B cell (primary cell): ENCODE results near the gene STAG1. TPM values are rescaled to one million over a fixed set of nuclear protein-coding genes. Genes with fewer than 3 reads are reported as not detected.

Experiments
- ATAC-seq: fragments of 200-7000 bp; cut with Tn5 transposase; one replicate; pipeline ENCODE4 v1.10.0; 2021; ENCODE audit warnings: low read depth, mild to moderate bottlenecking, moderate number of reproducible peaks, moderate library complexity
- CTCF ChIA-PET: fragments of 350-600 bp; sonication (Branson Sonifier 250); formaldehyde crosslinking; loops from one replicate; lab custom pipeline; 2021; ENCODE audit warnings: antibody characterized with exemption, inconsistent platforms; lab: Charles Lee
- POLR2A ChIA-PET: fragments of 350-600 bp; sonication (Branson Sonifier 250); formaldehyde crosslinking; loops from one replicate; lab custom pipeline; 2021; ENCODE audit warnings: antibody characterized with exemption; lab: Charles Lee
- DNase-seq: peaks from one replicate; pipeline ENCODE4 v3.0.0; 2013
- H2AFZ ChIP-seq: 2 replicates; pipeline ENCODE4 v1.6.1; 2012; ENCODE audit warnings: mild to moderate bottlenecking, low read depth, low read length; ENCODE audit not compliant: insufficient read depth, poor library complexity, severe bottlenecking
- H3K27ac ChIP-seq, 2 donors: 1 replicate in 1 of 2; 2 replicates in 1 of 2; pipeline ENCODE4 v1.5.1; 2012 to 2013; ENCODE audit warnings: low read length in 2 of 2, mild to moderate bottlenecking in 2 of 2, moderate library complexity in 1 of 2
- H3K27me3 ChIP-seq, 4 experiments: fragments of 200-600 bp in 1 of 4; sonication (generic) in 1 of 4; replicated peaks in 1 of 4; 1 replicate in 2 of 4; 2 replicates in 2 of 4; pipeline versions ENCODE4 v1.6.1 to v1.7.0; 2013 to 2016; ENCODE audit warnings: low read length in 3 of 4, mild to moderate bottlenecking in 2 of 4, mixed read lengths in 1 of 4, moderate library complexity in 1 of 4; ENCODE audit not compliant: insufficient read depth in 4 of 4, control insufficient read depth in 3 of 4; ENCODE audit errors: control extremely low read depth in 1 of 4
- H3K36me3 ChIP-seq, 2 experiments: replicated peaks in 1 of 2; 1 replicate in 1 of 2; 2 replicates in 1 of 2; pipeline versions ENCODE4 v1.6.1 to v1.7.1; 2013; ENCODE audit warnings: low read length in 1 of 2; ENCODE audit not compliant: insufficient read depth in 2 of 2, control insufficient read depth in 1 of 2; ENCODE audit errors: control extremely low read depth in 1 of 2, extremely low read depth in 1 of 2
- H3K4me1 ChIP-seq, 2 donors: fragments of 200-600 bp in 1 of 2; sonication (generic) in 1 of 2; 1 replicate in 1 of 2; 2 replicates in 1 of 2; pipeline versions ENCODE4 v1.5.1 to v1.6.1; 2013 to 2017; ENCODE audit warnings: low read length in 2 of 2; ENCODE audit not compliant: control insufficient read depth in 2 of 2, insufficient read depth in 2 of 2
- H3K4me2 ChIP-seq: replicated peaks from 2 replicates; pipeline ENCODE3; 2012; ENCODE audit warnings: mild to moderate bottlenecking, low read depth, low read length; ENCODE audit not compliant: poor library complexity, severe bottlenecking
- H3K4me3 ChIP-seq, 5 experiments: fragments of 200-600 bp in 1 of 5; sonication (generic) in 1 of 5; 1 replicate in 3 of 5; 2 replicates in 2 of 5; pipeline versions ENCODE4 v1.5.1 to v1.7.0; 2011 to 2016; ENCODE audit warnings: low read length in 4 of 5, mild to moderate bottlenecking in 4 of 5, low read depth in 2 of 5, control low read depth in 1 of 5, moderate library complexity in 1 of 5; ENCODE audit not compliant: insufficient read depth in 1 of 5; ENCODE audit errors: control extremely low read depth in 1 of 5, extremely low read depth in 1 of 5
- H3K79me2 ChIP-seq: fragments of 200-600 bp; sonication (generic); one replicate; pipeline ENCODE4 v1.6.0; 2016; ENCODE audit warnings: low read length; ENCODE audit not compliant: control insufficient read depth, insufficient read depth
- H3K9ac ChIP-seq: fragments of 200-600 bp; sonication (generic); 2 replicates; pipeline ENCODE4 v1.6.1; 2017; ENCODE audit warnings: mild to moderate bottlenecking, low read length, moderate library complexity
- H3K9me3 ChIP-seq, 3 donors: one replicate each; pipeline versions ENCODE4 v1.6.1 to v1.7.1; 2013; ENCODE audit warnings: low read length in 2 of 3; ENCODE audit not compliant: control insufficient read depth in 2 of 3, insufficient read depth in 1 of 3; ENCODE audit errors: control extremely low read depth in 1 of 3
- H4K20me1 ChIP-seq: 2 replicates; pipeline ENCODE4 v1.6.0; 2012; ENCODE audit warnings: mild to moderate bottlenecking, low read length; ENCODE audit not compliant: insufficient read depth, control insufficient read depth, poor library complexity, severe bottlenecking
- H3K27ac Mint-ChIP-seq: one replicate; pipeline ENCODE4 v1.8.0; 2021; ENCODE audit warnings: mixed read lengths
- H3K27me3 Mint-ChIP-seq: one replicate; pipeline ENCODE4 v1.8.0; 2021; ENCODE audit warnings: mixed read lengths
- H3K4me1 Mint-ChIP-seq: one replicate; pipeline ENCODE4 v1.8.0; 2021; ENCODE audit warnings: mixed read lengths
- H3K4me3 Mint-ChIP-seq: one replicate; pipeline ENCODE4 v1.8.0; 2021; ENCODE audit warnings: mixed read lengths
- H3K9me3 Mint-ChIP-seq: one replicate; pipeline ENCODE4 v1.8.0; 2022; ENCODE audit warnings: mixed read lengths; ENCODE audit not compliant: insufficient read depth
- EZH2 ChIP-seq: IDR thresholded peaks from 2 replicates; pipeline ENCODE4 v1.6.1; 2012; ENCODE audit warnings: borderline replicate concordance, low read depth, mild to moderate bottlenecking, moderate library complexity, low read length; ENCODE audit not compliant: insufficient read depth, poor library complexity, severe bottlenecking
- WGBS: methylation state at CpG from one replicate; pipeline ENCODE4 v1.1.5; 2013; ENCODE audit warnings: missing lambda C conversion rate; ENCODE audit not compliant: insufficient coverage; 5-methylcytosine and 5-hydroxymethylcytosine counted together
- intact Hi-C: fragments of 100-400 bp; cut with micrococcal nuclease; formaldehyde crosslinking; loops from one replicate; pipeline ENCODE4 v1.10.0; 2022
- polyA plus RNA-seq: library from polyadenylated mRNA; depleted of rRNA; stranded (reverse); fragments of >200 nt; gene quantifications from 2 replicates; pipeline ENCODE4 v1.2.3, GENCODE V29; 2012
- total RNA-seq, 2 donors: library from RNA; stranded (reverse); fragments of 120-200 nt in 1 of 2; gene quantifications; 1 replicate in 1 of 2; 2 replicates in 1 of 2; pipeline versions ENCODE4 v1.2.3 to v1.2.4, GENCODE V29; 2013 to 2022
- TF ChIP-seq, protein P1 (sequence below): fragments of 200-600 bp; IDR thresholded peaks from one replicate; pipeline ENCODE4 v1.8.0; 2022; ENCODE audit warnings: antibody characterized with exemption, mild to moderate bottlenecking

STAG1 gene
- total and polyA plus RNA-seq, 2 donors (not counting 1 experiment from before 2014, with no cell fraction given) = 9.2 to 77.0 TPM

- WGBS = no CpG with 5 or more reads among the region's 2 CpGs
- POLR2A ChIA-PET = no interaction called here
- Mint-ChIP-seq H3K27ac (no peak overlapping the region), H3K27me3 (no peaks in the 10 kb centered on the region), H3K9me3 (peaks cover 4% of the 10 kb centered on the region), H3K4me3 (no peak overlapping the region), H3K4me1 (peaks cover 42% of the 10 kb centered on the region)
- Histone ChIP-seq H3K9me3 (peaks cover 0 to 11% (median 0%) of the 10 kb centered on the region in 3 donors), H3K4me3 (no peak overlapping the region), H3K27me3 (no peaks in the 10 kb centered on the region), H3K4me1 (no peaks in the 10 kb centered on the region), H3K36me3 (no peaks in the 10 kb centered on the region), H3K79me2 (peaks cover 92% of the 10 kb centered on the region), H3K9ac (no peak overlapping the region), H3K4me2 (no peak overlapping the region), H4K20me1 (peaks cover 58% of the 10 kb centered on the region), H2AFZ (no peak overlapping the region), H3K27ac (no peak overlapping the region)
- CTCF ChIA-PET = no interaction called here
- intact Hi-C loops = no loop called here
- ATAC-seq (no peak), DNase-seq (no peak)
- TF ChIP-seq, protein P1, sequence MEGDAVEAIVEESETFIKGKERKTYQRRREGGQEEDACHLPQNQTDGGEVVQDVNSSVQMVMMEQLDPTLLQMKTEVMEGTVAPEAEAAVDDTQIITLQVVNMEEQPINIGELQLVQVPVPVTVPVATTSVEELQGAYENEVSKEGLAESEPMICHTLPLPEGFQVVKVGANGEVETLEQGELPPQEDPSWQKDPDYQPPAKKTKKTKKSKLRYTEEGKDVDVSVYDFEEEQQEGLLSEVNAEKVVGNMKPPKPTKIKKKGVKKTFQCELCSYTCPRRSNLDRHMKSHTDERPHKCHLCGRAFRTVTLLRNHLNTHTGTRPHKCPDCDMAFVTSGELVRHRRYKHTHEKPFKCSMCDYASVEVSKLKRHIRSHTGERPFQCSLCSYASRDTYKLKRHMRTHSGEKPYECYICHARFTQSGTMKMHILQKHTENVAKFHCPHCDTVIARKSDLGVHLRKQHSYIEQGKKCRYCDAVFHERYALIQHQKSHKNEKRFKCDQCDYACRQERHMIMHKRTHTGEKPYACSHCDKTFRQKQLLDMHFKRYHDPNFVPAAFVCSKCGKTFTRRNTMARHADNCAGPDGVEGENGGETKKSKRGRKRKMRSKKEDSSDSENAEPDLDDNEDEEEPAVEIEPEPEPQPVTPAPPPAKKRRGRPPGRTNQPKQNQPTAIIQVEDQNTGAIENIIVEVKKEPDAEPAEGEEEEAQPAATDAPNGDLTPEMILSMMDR = no peak
- no peak for TF ChIP-seq EZH2
Measured at GRCh38 chr3:136637176-136637575, 115.0 kb downstream of the STAG1 start.

- ATAC-seq = no peak
- DNase-seq = no peak
- H3K9ac ChIP-seq = no peak overlapping the region
- no peaks in the 10 kb centered on the region for H3K36me3 ChIP-seq
- no CpG with 5 or more reads among the region's 4 CpGs for WGBS
- intact Hi-C loops = no loop called here
- no peak overlapping the region for H3K4me3 ChIP-seq
- POLR2A ChIA-PET = no interaction called here
- Mint-ChIP-seq H3K27ac (no peak overlapping the region), H3K4me1 (peaks cover 42% of the 10 kb centered on the region), H3K9me3 (peaks cover 4% of the 10 kb centered on the region), H3K27me3 (no peaks in the 10 kb centered on the region), H3K4me3 (no peak overlapping the region)
- H4K20me1 ChIP-seq = peaks cover 49% of the 10 kb centered on the region
- no peaks in the 10 kb centered on the region for H3K27me3 ChIP-seq
- no peak overlapping the region for H3K4me2 ChIP-seq
- no peak for TF ChIP-seq EZH2
- TF ChIP-seq, protein P1 = no peak
- peaks cover 0 to 11% (median 0%) of the 10 kb centered on the region in 3 donors for H3K9me3 ChIP-seq
- no peak overlapping the region for H3K27ac ChIP-seq
- peaks cover 80% of the 10 kb centered on the region for H3K79me2 ChIP-seq
- no peak overlapping the region for H2AFZ ChIP-seq
- CTCF ChIA-PET = no interaction called here
- no peaks in the 10 kb centered on the region for H3K4me1 ChIP-seq
Measured at GRCh38 chr3:136634821-136635220, 117.4 kb downstream of the STAG1 start.
